Lower leg skin (tissue), 4 donors: ENCODE results near the gene PLXNC1. TPM values are rescaled to one million over a fixed set of nuclear protein-coding genes. Genes with fewer than 3 reads are reported as not detected.
"Not testable (repeated sequence)": the region's sequence is repeated elsewhere in the genome, so short reads cannot be mapped to it uniquely, and the experiment has no call there.

Experiments used
- DNase-seq, 2 donors: peaks; one replicate each; pipeline ENCODE4 v3.0.0-alpha.2; 2019; ENCODE audit warnings: low spot score in 2 of 2
- H3K4me3 ChIP-seq: fragments of 200-600 bp; sonication (generic); 2 replicates; pipeline ENCODE4 v1.5.1; 2017; ENCODE audit warnings: mild to moderate bottlenecking, low read depth; ENCODE audit not compliant: poor library complexity, severe bottlenecking
- POLR2A ChIP-seq, 2 donors: fragments of 450-650 bp; IDR thresholded peaks; one replicate each; pipeline ENCODE4 v1.6.1; 2016 to 2017; ENCODE audit warnings: antibody characterized with exemption in 2 of 2, mild to moderate bottlenecking in 1 of 2, moderate library complexity in 1 of 2
- WGBS, 2 donors: methylation state at CpG; one replicate each; pipeline ENCODE4 v1.1.5; 2018; 5-methylcytosine and 5-hydroxymethylcytosine counted together
- intact Hi-C: fragments of 100-400 bp; cut with DNase I; formaldehyde crosslinking; loops from one replicate; pipeline ENCODE4 v1.15.0; 2023; ENCODE audit warnings: low total_unique reads
- total RNA-seq, 4 donors: library from RNA; depleted of rRNA; stranded (reverse); fragments of >200 nt; gene quantifications; one replicate each; pipeline ENCODE4 v1.1.0, GENCODE V29; 2016
- TF ChIP-seq, protein P1 (sequence below), 3 donors: fragments of 450-650 bp; IDR thresholded peaks; one replicate each; pipeline ENCODE4 v1.5.1; 2016; ENCODE audit warnings: antibody characterized with exemption in 3 of 3, mild to moderate bottlenecking in 3 of 3, moderate library complexity in 2 of 3

Gene PLXNC1
- total RNA-seq, 4 donors from 2014 or later = 7.6 to 10.8 (median 8.2) TPM

DNA sequence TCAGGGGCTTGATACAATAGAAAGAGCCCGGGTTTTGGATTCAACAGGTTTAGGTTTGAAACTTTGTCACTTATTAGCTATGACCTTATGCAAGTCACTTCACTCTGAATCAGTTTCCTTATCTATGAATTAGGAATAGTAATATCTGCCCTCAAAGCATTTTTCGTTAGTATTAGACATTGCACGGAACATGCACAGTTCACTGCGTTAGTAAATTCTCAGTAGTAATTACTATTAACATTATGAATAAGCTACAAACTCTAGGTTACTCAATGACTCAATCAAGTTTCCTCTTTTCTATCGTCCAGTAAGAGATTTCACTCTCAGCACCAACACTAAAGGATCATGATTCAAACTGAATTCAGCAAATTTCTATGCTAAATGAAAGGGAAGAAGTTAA, 161.0 kb downstream of the PLXNC1 start:
- WGBS, 2 donors = 90 to 92% methylated on average over 5 of the region's 5 CpGs
- TF ChIP-seq, protein P1, sequence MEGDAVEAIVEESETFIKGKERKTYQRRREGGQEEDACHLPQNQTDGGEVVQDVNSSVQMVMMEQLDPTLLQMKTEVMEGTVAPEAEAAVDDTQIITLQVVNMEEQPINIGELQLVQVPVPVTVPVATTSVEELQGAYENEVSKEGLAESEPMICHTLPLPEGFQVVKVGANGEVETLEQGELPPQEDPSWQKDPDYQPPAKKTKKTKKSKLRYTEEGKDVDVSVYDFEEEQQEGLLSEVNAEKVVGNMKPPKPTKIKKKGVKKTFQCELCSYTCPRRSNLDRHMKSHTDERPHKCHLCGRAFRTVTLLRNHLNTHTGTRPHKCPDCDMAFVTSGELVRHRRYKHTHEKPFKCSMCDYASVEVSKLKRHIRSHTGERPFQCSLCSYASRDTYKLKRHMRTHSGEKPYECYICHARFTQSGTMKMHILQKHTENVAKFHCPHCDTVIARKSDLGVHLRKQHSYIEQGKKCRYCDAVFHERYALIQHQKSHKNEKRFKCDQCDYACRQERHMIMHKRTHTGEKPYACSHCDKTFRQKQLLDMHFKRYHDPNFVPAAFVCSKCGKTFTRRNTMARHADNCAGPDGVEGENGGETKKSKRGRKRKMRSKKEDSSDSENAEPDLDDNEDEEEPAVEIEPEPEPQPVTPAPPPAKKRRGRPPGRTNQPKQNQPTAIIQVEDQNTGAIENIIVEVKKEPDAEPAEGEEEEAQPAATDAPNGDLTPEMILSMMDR (IDR thresholded peaks at IDR 0.05) = no peak
- TF ChIP-seq POLR2A (IDR thresholded peaks at IDR 0.05) = no peak
- intact Hi-C loops = no loop called here

DNA sequence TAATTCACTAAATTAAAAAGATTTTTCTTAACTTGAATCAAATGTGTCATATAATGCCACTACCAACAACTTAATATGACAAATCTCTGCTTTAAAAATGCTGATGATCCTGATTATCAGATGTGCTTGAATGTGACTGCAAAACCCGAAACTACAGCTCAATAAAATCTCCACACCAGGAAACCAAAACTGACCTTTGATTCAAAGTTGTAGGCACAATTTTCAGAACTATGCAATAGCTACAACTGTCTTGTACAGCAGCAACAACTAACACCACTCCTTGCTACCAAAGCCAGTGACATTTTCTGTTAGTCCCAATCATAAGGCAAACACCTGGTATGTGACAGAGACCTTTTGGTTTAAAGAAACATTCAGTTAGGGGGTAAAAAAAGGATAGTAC, 164.0 kb downstream of the PLXNC1 start:
- H3K4me3 ChIP-seq = no peak overlapping the region
- intact Hi-C loops = no loop called here
- no peak for DNase-seq
- 94 to 100% methylated on average over 1 of the region's 1 CpG for WGBS, 2 donors
- TF ChIP-seq POLR2A (IDR thresholded peaks at IDR 0.05) = no peak
- TF ChIP-seq, protein P1 (IDR thresholded peaks at IDR 0.05) = no peak

More for the DNA sequence above, 161.0 kb downstream of the PLXNC1 start:
- DNase-seq = no peak
- H3K4me3 ChIP-seq = no peak overlapping the region

DNA sequence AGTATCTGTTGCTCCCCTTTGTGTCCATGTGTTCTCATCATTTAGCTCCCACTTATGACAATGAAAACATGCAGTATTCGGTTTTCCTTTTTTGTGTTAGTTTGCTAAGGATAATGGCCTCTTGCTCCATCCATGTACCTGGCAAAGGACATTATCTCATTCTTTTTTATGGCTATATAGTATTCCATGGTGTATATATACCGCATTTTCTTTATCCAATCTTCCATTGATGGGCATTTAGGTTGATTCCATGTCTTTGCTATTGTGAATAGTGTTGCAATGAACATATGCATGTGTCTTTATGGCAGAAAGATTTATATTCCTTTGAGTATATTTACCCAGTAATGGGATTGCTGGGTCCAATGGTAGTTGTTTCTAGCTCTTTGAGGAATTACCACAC, 168.2 kb downstream of the PLXNC1 start:
- H3K4me3 ChIP-seq, DNase-seq, intact Hi-C loops: not testable (repeated sequence)
- WGBS, 2 donors = 95 to 96% methylated on average over 2 of the region's 2 CpGs

DNA sequence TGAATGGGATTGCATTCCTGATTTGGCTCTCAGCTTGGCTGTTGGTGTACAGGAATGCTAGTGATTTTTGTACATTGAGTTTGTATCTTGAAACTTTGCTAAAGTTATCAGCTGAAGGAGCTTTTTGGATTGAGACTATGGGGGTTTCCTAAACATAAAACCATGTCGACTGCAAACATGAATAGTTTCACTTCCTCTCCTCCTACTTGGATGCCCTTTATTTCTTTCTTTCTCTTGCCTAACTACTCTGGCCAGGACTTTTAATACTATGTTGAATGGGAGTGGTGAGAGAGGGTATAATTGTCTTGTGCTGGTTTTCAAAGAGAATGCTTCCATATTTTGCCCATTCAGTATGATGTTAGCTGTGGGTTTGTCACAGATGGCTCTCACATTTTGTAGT, 169.8 kb downstream of the PLXNC1 start:
- TF ChIP-seq, protein P1 (IDR thresholded peaks at IDR 0.05) = no peak
- TF ChIP-seq POLR2A (IDR thresholded peaks at IDR 0.05) = no peak
- no peak for DNase-seq
- 40 to 54% methylated on average over 1 of the region's 1 CpG for WGBS, 2 donors
- intact Hi-C loops = no loop called here
- H3K4me3 ChIP-seq = no peak overlapping the region

DNA sequence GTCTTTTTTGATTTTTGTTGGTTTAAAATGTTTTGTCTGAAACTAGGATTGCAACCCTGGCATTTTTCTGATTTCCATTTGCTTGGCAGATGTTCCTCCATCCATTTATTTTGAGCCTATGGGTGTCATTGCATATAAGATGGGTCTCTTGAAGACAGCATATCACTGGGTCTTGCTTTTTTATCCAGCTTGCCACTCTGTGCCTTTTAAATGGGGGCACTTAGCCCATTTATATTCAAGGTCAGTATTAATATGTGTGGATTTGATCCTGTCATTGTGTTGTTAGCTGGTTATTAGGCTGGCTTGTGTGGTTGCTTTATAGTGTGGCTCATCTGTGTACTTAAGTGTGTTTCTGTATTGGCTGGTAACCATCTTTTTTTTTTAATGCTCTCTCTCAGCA, 171.7 kb downstream of the PLXNC1 start:
- intact Hi-C loops = no loop called here
- TF ChIP-seq, protein P1 (IDR thresholded peaks at IDR 0.05) = no peak
- no peak for TF ChIP-seq POLR2A (IDR thresholded peaks at IDR 0.05)
- H3K4me3 ChIP-seq = no peak overlapping the region
- no peak for DNase-seq

DNA sequence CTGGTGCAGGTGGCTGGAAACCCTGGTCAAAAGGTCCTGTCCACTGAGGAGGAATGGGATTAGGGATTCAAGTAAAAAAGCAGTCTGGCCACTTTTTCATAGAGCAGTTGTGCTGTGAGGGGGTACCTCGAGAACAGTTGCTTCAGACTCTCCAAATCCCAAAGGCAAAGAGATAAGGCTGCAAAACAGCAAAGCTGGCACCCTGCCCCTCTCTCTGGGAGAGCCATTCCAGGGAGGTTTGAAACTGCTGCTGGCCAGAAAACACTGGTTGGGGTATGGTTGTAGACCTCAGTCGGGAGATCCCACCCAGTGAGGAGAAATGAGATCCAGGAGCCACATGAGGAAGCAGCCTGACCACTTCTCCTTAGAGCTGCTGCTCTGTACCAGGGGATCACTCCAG, 174.0 kb downstream of the PLXNC1 start:
- H3K4me3 ChIP-seq = no peak overlapping the region
- DNase-seq = no peak
- intact Hi-C loops = no loop called here
- WGBS, 2 donors = 75 to 83% methylated on average over 2 of the region's 2 CpGs
- TF ChIP-seq, protein P1 (IDR thresholded peaks at IDR 0.05) = no peak
- no peak for TF ChIP-seq POLR2A (IDR thresholded peaks at IDR 0.05)
